Pancreas (tissue), 10 donors: ENCODE results near the gene SLC29A1. TPM values are rescaled to one million over a fixed set of nuclear protein-coding genes. Genes with fewer than 3 reads are reported as not detected.

Experiments used
- ATAC-seq, 4 donors: fragments of 200-7000 bp; cut with Tn5 transposase; one replicate each; pipeline versions ENCODE4 v1.8.0 to v1.9.1; 2020; ENCODE audit warnings: mild to moderate bottlenecking in 4 of 4, moderate library complexity in 4 of 4
- DNase-seq, 6 donors: peaks; one replicate each; pipeline ENCODE4 v3.0.0-alpha.2; 2020
- FAIRE-seq: peaks from 2 replicates; lab custom pipeline; 2012; peaks lifted over from hg19 to GRCh38; lab: Jason Lieb, UNC
- H3K27ac ChIP-seq, 4 donors: fragments of 200-600 bp; sonication (generic); 1 replicate in 3 of 4; 2 replicates in 1 of 4; pipeline versions ENCODE4 v1.5.0 to v1.8.0; 2020
- H3K27me3 ChIP-seq, 4 donors: fragments of 200-600 bp; one replicate each; pipeline ENCODE4 v1.8.0; 2021
- H3K36me3 ChIP-seq, 3 donors: fragments of 200-600 bp; sonication (generic) in 1 of 3; one replicate each; pipeline versions ENCODE4 v1.5.0 to v1.8.0; 2020 to 2021
- H3K4me1 ChIP-seq, 3 donors: fragments of 200-600 bp; one replicate each; pipeline ENCODE4 v1.8.0; 2021
- H3K4me3 ChIP-seq, 4 donors: fragments of 200-600 bp; sonication (generic) in 2 of 4; one replicate each; pipeline versions ENCODE4 v1.5.0 to v1.8.0; 2020 to 2021
- H3K9me3 ChIP-seq, 4 donors: fragments of 200-600 bp; one replicate each; pipeline ENCODE4 v1.8.0; 2021
- CTCF ChIP-seq, 4 donors: fragments of 200-600 bp; sonication (generic) in 3 of 4; IDR thresholded peaks; one replicate each; pipeline versions ENCODE4 v1.5.0 to v1.8.0; 2021; ENCODE audit warnings: antibody characterized with exemption in 4 of 4
- WGBS, 2 donors: extraction: QIAGEN DNeasy Blood & Tissue Kit; methylation state at CpG; one replicate each; pipeline ENCODE4 v1.1.7; 2013; 5-methylcytosine and 5-hydroxymethylcytosine counted together
- intact Hi-C, 3 donors: fragments of 100-400 bp; cut with DNase I; formaldehyde crosslinking; loops; one replicate each; pipeline versions ENCODE4 v1.11.1 to v1.14.2; 2022
- polyA plus RNA-seq, 2 donors: library from polyadenylated mRNA; stranded (reverse); fragments of 200-250 nt; gene quantifications; one replicate each; pipeline ENCODE4 v1.2.3, GENCODE V29; 2013
- total RNA-seq, 6 donors: library from RNA; stranded (reverse); fragmentation: NEBNext Ultra II Directional in 4 of 6; extraction: Animal tissue kit (Norgen Biotek cat#: 25700) in 4 of 6; gene quantifications; one replicate each; pipeline versions ENCODE4 v1.2.1 to v1.2.4, GENCODE V29; 2021 to 2023
- donor health status: healthy with polysubstance abuse.
- donor health status: DM: no; HTN: no; CAD: no; lungs with moderate emphysema.
- donor health status: DM: no; HTN: no; CAD: no.
- donor health status: control.
- donor health status: control.
- donor health status: Bipolar disorder and iron deficiency.
- donor health status: DM: yes; HTN: yes; CAD: no.
- donor health status: DM: no; HTN: no; CAD: no.
- donor health status: DM: no; HTN: no; CAD: no.
- donor health status: DM: yes; HTN: yes; CAD: no.

Gene SLC29A1
- total and polyA plus RNA-seq, 8 donors = 24.8 to 89.8 (median 44.4) TPM

GRCh38 chr6:44253307-44254101, 30.1 kb downstream of the SLC29A1 start:
- intact Hi-C loops = no loop called here
- DNase-seq (peak in 4 of 6 donors; percentile 18 to 53 (median 46)), ATAC-seq (no peak), FAIRE-seq (no peak)
- Histone ChIP-seq H3K36me3 (peaks cover 11 to 62% (median 47%) of the 10 kb centered on the region in 3 donors), H3K27me3 (no peaks in the 10 kb centered on the region), H3K9me3 (no peaks in the 10 kb centered on the region), H3K4me3 (no peak overlapping the region), H3K4me1 (peaks cover 6 to 38% (median 14%) of the 10 kb centered on the region in 3 donors), H3K27ac (no peak overlapping the region)
- WGBS, 2 donors = 61 to 67% methylated on average over 10 of the region's 10 CpGs
- peak; percentile 5 to 29 (median 7) for TF ChIP-seq CTCF (IDR thresholded peaks at IDR 0.05)

GRCh38 chr6:44254191-44255104, 31.1 kb downstream of the SLC29A1 start:
- FAIRE-seq = no peak
- intact Hi-C loops = no loop called here
- peaks cover 1 to 29% (median 5%) of the 10 kb centered on the region in 3 donors for H3K4me1 ChIP-seq
- no peaks in the 10 kb centered on the region for H3K9me3 ChIP-seq
- H3K36me3 ChIP-seq = peaks cover 11 to 56% (median 42%) of the 10 kb centered on the region in 3 donors
- no peak for TF ChIP-seq CTCF (IDR thresholded peaks at IDR 0.05)
- no peak for ATAC-seq
- DNase-seq = peak in 1 of 6 donors; percentile 55
- no peaks in the 10 kb centered on the region for H3K27me3 ChIP-seq
- no peak overlapping the region for H3K27ac ChIP-seq
- no peak overlapping the region for H3K4me3 ChIP-seq
- WGBS, 2 donors = 75 to 83% methylated on average over 12 of the region's 12 CpGs

DNA sequence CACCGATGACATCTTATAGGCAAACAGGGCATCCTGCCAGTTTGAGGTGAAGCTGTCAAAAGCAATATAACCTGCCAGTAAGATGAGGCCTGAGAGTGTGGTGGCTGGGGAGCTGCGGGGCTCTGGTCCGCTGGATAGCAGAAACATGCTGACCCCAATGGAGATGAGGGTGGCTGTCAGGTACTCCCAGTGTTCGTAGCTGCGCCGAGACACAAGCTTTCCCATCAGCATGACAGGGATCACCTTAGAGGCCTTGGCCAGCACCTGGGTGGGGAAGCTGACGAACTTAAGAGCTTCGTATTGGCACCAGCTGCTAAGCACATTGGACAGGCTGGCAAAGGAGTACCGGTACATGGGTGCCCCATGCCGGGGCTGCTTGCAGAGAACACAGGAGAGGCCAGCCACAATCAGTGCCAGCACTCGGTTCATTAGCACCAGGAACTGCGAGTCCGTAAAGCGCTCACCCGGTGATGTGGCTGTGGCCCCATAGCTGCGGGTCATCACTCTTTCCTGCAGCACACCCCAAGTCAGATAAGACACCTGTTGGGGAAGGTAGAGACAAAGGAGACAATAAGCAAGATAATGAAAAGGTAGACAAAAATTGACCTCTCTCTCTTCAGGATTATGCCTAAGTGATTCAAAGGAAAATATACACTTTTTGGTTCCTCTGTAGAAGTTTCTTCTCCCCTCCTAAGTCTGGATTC, 31.9 kb downstream of the SLC29A1 start:
- peak overlapping the region in 1 of 4 donors; percentile 96 for H3K27ac ChIP-seq
- H3K4me3 ChIP-seq = no peak overlapping the region
- intact Hi-C loops = no loop called here
- H3K9me3 ChIP-seq = no peaks in the 10 kb centered on the region
- no peak for TF ChIP-seq CTCF (IDR thresholded peaks at IDR 0.05)
- DNase-seq (peak in 1 of 6 donors; percentile 75), FAIRE-seq (no peak), ATAC-seq (no peak)
- WGBS, 2 donors = 49 to 51% methylated on average over 16 of the region's 16 CpGs
- no peaks in the 10 kb centered on the region for H3K27me3 ChIP-seq
- peaks cover 0 to 23% (median 0%) of the 10 kb centered on the region in 3 donors for H3K4me1 ChIP-seq
- peaks cover 7 to 48% (median 38%) of the 10 kb centered on the region in 3 donors for H3K36me3 ChIP-seq

DNA sequence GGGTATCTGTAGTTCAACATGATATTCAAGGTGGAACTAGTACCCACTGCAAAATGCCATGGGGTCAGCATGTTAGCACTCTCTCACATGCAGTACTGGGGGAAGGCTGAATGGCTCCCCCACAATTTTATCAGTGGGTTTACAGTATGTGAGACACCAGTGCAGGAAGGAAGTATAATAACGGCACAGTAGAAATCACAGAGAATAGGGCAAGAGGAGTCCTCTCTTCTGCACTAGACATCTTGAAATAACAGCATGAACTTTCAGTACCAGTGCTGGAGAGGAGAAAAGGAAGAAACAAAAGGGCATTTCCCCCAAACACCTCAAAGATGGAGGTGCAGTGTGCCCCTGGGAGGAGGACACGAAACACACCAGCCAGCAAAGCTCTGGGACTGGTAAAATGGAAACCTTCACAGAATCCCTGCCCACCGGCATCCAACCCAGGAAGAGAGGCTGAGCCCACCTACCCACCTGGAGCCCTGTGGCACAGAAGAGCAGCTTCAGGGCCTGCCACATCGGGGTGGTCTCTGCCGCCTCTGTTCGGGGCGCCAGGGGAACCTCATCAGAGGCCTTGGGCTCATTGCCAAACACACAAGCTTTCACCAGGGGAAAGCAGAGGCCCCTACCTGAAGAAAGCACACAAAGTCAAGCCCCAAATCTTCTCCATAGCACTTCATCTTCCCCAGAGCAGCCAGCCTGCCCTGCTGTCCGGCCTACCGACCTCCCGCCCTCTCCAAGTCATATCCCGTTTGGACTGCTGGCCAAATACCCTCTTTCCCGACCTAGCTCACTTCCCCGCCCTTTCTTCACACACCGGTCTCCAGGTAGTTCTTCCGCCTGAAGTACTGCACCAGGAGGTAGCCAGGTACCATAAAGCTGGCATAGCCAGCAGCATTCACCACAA, 32.7 kb downstream of the SLC29A1 start:
- TF ChIP-seq CTCF (IDR thresholded peaks at IDR 0.05) = no peak
- Histone ChIP-seq H3K27ac (peak overlapping the region; percentile 81 to 96 (median 90)), H3K27me3 (no peaks in the 10 kb centered on the region), H3K4me1 (peaks cover 0 to 19% (median 0%) of the 10 kb centered on the region in 3 donors), H3K36me3 (peaks cover 6 to 39% (median 29%) of the 10 kb centered on the region in 3 donors), H3K9me3 (no peaks in the 10 kb centered on the region), H3K4me3 (peak overlapping the region; percentile 79 to 98 (median 94))
- intact Hi-C loops = no loop called here
- no peak for FAIRE-seq
- DNase-seq = peak in 2 of 6 donors; percentile 49 to 71
- peak; percentile 13 to 22 (median 20) for ATAC-seq
- 14 to 19% methylated on average over 15 of the region's 15 CpGs for WGBS, 2 donors
